Adipose tissue (tissue), 3 donors: Measurements from ENCODE around the gene ATP9B. TPM values are rescaled to one million over a fixed set of nuclear protein-coding genes. Genes with fewer than 3 reads are reported as not detected.
"Not testable (repeated sequence)": the region's sequence is repeated elsewhere in the genome, so short reads cannot be mapped to it uniquely, and the experiment has no call there.

ENCODE experiments used
- H3K27ac ChIP-seq: one replicate; pipeline ENCODE4 v1.5.1; 2013; ENCODE audit warnings: low read depth, low read length
- WGBS, 3 donors: extraction: QIAGEN DNeasy Blood & Tissue Kit; methylation state at CpG; one replicate each; pipeline ENCODE4 v1.1.7; 2013; 5-methylcytosine and 5-hydroxymethylcytosine counted together
- polyA plus RNA-seq, 3 donors: library from polyadenylated mRNA; stranded (reverse); fragments of 200-250 nt; gene quantifications; one replicate each; pipeline ENCODE4 v1.2.3, GENCODE V29; 2013
- donor health status: healthy with polysubstance abuse.
- donor health status: Bipolar disorder and iron deficiency.
- donor health status: healthy.

The ATP9B gene
- polyA plus RNA-seq, 3 donors: 7.3 to 13.5 (median 9.3) TPM

DNA sequence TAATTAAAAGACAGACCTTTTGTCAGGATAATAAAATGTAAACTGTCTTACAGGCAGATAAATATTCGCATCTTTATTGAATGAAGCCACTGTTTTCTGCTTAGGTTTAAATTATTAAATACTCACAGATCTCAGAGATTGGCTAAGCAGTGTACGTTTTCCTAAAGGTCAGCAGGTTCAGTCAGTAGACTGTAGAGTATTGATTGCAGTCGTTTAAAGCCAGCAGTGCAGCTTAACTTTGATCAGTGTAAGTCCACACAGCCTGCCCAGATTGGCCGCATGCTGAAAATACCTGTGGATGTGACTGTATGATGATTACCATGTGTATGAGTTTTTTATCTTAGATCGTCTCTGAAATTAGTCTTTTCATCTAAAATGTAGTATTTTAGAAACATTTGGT lies 42.3 kb downstream of the ATP9B start:
- WGBS, 3 donors: 58 to 87% (median 84%) methylated on average over 5 of the region's 5 CpGs
- no peak overlapping the region for H3K27ac ChIP-seq

GRCh38 chr18:79117385-79117784 lies 48.2 kb downstream of the ATP9B start:
- WGBS, 3 donors: 50 to 69% (median 61%) methylated on average over 3 of the region's 3 CpGs

GRCh38 chr18:79117788-79118187 lies 48.6 kb downstream of the ATP9B start:
- 47 to 54% (median 52%) methylated on average over 1 of the region's 1 CpG for WGBS, 3 donors
- H3K27ac ChIP-seq: no peak overlapping the region

More at GRCh38 chr18:79117385-79117784, 48.2 kb downstream of the ATP9B start:
- H3K27ac ChIP-seq: no peak overlapping the region

GRCh38 chr18:79118797-79119196 lies 49.6 kb downstream of the ATP9B start:
- no peak overlapping the region for H3K27ac ChIP-seq
- 84 to 98% (median 84%) methylated on average over 5 of the region's 5 CpGs for WGBS, 3 donors

DNA sequence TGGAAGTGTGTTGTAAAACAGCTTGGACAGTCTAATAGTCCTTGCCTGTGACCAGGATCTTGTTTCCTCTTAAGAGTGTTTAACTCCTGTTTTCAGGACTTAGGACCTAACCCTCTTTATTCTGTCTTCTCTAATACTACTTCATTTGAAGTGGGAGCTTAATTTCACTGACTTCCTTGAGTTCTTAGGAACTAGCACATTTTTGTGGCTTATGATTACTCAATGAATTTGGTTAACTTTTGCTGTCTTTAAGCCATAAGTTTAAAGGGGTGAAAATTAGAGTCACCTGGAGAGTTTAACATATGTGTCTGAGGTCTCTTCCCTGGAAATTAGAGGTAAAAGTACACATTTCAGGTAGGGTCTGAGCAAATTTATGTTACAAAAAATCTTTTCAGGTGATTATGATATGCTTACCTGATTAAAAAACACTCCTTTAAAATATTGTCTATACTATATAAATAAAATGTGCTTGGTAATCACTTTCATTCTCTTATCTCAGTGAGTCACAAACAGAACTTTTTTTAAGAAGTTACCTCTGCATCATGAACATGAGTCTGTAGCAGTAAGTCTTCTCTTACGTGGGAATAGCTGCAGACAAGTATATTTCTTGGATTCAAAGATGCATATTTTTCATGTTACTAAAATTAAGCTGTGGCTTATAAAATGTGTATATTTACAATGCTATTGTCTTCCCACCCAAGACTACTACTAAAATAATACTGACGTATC lies 52.7 kb downstream of the ATP9B start:
- no peak overlapping the region for H3K27ac ChIP-seq
- 93 to 95% (median 94%) methylated on average over 2 of the region's 2 CpGs for WGBS, 3 donors

DNA sequence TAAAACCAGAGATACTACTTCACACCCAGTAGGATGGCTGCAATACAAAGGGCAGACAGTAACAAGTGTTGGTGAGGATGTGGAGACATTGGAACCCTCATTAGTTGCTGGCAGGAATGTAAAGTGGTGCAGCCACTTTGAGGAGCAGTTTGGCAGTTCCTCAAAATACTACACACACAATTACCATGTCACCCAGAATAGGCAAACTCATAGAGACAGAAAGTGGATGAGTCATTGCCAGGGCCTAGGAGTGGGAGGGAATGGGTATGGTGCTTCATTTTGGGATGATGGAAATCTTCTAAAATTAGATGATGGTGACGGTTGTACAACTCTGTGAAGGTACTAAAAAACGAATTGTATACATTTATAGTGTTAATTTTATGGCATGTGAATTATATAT lies 54.8 kb downstream of the ATP9B start:
- no peak overlapping the region for H3K27ac ChIP-seq
- WGBS, 3 donors: 64 to 90% (median 67%) methylated on average over 2 of the region's 2 CpGs

- no peak overlapping the region for H3K27ac ChIP-seq
- 63 to 91% (median 70%) methylated on average over 3 of the region's 3 CpGs for WGBS, 3 donors
Observed at GRCh38 chr18:79129120-79129519, 59.9 kb downstream of the ATP9B start.

- H3K27ac ChIP-seq: no peak overlapping the region
Observed at GRCh38 chr18:79133724-79134123, 64.5 kb downstream of the ATP9B start.

GRCh38 chr18:79135924-79136323 lies 66.7 kb downstream of the ATP9B start:
- H3K27ac ChIP-seq: no peak overlapping the region

More at GRCh38 chr18:79133724-79134123, 64.5 kb downstream of the ATP9B start:
- WGBS, 3 donors: 81 to 91% (median 88%) methylated on average over 6 of the region's 6 CpGs

DNA sequence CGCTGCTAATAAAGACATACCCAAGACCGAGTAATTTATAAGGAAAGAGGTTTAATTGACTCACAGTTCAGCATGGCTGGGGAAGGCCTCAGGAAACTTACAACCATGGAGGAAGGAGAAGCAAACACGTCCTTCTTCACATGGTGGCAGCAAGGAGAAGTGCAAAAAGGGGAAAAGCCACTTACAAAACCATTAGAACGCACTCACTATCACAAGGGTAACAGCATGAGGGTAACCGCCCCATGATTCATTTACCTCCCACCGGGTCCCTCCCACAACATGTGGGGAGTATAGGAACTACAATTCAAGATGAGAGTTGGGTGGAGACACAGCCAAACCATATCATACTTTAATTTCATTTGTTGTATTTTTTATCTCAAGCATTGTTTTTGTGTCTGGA lies 67.5 kb downstream of the ATP9B start:
- no peak overlapping the region for H3K27ac ChIP-seq
- WGBS, 3 donors: 89 to 91% (median 90%) methylated on average over 6 of the region's 6 CpGs

GRCh38 chr18:79139206-79139605 lies 70.0 kb downstream of the ATP9B start:
- no peak overlapping the region for H3K27ac ChIP-seq
- 66 to 89% (median 83%) methylated on average over 4 of the region's 4 CpGs for WGBS, 3 donors

DNA sequence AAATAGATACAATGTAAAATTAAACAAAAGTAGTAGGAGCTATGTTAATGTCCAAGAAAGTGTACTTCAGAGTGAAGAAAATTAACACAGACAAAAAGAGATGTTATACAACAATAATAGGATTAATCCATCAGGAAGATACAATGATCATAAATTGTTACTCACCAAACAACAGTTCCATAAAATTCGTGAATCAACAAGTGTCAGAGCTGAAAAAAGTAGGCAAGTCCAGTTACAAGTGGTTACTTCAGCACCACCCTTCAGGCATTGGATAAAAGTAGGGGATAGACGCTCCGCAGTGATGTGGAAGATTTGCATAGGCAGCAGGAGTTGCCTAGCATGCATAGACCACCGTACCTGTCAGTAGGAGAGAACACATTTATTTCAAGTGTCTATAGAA lies 77.8 kb downstream of the ATP9B start:
- WGBS, 3 donors: 94 to 97% (median 95%) methylated on average over 4 of the region's 4 CpGs
- no peak overlapping the region for H3K27ac ChIP-seq

DNA sequence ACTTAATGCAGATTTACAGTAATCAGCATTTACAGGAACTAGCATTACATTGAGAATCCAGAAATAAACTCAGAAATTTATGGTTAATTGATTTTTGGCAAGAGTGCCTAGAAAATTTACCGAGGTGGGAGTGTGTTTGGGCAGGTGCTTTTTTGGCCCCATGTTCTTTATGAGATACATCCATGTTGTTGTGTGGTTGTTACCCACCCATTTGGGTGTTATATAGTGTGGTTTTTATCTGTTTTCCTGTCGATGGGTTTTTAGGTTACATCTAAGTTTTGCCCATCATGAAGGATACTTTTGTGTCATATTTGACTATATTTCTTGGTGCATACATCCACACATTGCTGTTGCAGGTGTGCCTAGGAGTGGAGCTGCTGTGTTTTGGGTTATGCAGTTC lies 82.0 kb downstream of the ATP9B start:
- no peak overlapping the region for H3K27ac ChIP-seq
- 92 to 95% (median 93%) methylated on average over 2 of the region's 2 CpGs for WGBS, 3 donors

GRCh38 chr18:79156327-79156726 lies 87.1 kb downstream of the ATP9B start:
- no peak overlapping the region for H3K27ac ChIP-seq
- WGBS, 3 donors: 80 to 92% (median 86%) methylated on average over 4 of the region's 4 CpGs

DNA sequence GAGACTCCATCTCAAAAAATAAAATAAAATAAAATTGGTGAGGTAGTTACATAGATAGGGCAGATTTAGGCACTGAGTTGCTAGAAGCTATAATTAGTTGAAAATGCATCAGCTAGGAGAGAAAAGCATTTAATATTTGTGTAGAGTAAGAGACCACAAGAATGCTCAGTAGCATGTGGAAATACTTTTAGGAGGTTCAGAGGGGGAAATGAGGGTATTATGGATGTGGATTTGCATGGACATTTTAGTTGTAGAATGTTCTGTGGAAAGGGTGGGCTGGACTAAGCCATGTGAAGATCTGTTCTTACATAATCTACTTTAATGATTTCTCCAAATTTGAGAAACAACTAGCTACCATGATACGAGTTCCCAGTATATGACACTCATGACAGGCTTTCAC lies 95.5 kb downstream of the ATP9B start:
- no peak overlapping the region for H3K27ac ChIP-seq
- WGBS, 3 donors: 92 to 100% (median 93%) methylated on average over 1 of the region's 1 CpG

DNA sequence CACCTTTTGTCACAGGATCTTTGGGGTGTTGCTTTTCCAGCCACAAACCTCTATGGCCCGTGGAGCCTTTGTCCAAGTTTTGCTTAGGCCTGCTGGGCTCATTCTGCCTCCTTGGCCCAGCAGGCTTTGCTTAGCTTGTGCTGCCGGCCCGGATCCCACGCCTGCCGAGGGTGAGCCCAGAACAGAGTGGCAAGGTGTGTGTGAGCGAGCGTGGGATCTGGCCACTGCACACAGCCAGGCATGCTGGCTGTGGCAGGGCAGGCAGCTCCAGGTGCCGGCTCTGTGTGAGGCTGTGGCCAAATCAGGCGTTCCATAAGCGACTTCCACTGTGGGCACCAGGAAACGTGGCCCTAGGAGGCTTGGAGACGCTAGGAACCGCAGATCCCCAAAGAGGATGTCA lies 97.5 kb downstream of the ATP9B start:
- WGBS, 3 donors: 97 to 99% (median 97%) methylated on average over 13 of the region's 13 CpGs
- H3K27ac ChIP-seq: no peak overlapping the region

GRCh38 chr18:79167526-79168190 lies 98.5 kb downstream of the ATP9B start:
- 96 to 97% (median 97%) methylated on average over 18 of the region's 18 CpGs for WGBS, 3 donors
- H3K27ac ChIP-seq: no peak overlapping the region

GRCh38 chr18:79169958-79170555 lies 100.9 kb downstream of the ATP9B start:
- WGBS, 3 donors: 26 to 72% (median 61%) methylated on average over 8 of the region's 8 CpGs
- no peak overlapping the region for H3K27ac ChIP-seq

- WGBS, 3 donors: 97 to 98% (median 97%) methylated on average over 15 to 24 of the region's 27 CpGs
- not testable (repeated sequence) for H3K27ac ChIP-seq
Observed at GRCh38 chr18:79172331-79172730, 103.1 kb downstream of the ATP9B start.

DNA sequence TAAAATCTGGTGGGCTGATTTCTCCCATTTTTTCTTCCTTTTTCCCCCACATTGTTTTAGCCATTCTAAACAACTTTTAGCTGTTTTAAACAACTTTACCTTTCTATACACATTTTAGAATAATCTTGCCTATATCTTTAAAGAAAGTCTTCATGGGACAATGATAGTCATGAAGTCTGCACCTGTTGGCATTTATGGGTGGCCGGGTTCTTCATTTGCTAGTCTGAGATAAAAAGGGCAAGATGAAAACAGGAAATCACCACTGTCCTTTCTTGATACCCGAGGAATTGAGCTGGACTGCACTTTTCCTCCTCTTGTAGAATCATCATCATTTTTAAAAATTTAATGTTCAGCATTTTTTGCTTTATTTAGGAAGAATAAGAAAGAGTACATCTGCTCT lies 104.5 kb downstream of the ATP9B start:
- H3K27ac ChIP-seq: no peak overlapping the region
- WGBS, 3 donors: 87 to 95% (median 87%) methylated on average over 2 of the region's 2 CpGs
